Mammary epithelial cell (primary cell): ENCODE data around the gene RELN.

ENCODE experiments used
- CTCF ChIP-seq, 2 donors: IDR thresholded peaks in 1 of 2; conservative IDR thresholded peaks in 1 of 2; 2 replicates each; pipeline ENCODE4 v1.5.1; 2011 to 2012; ENCODE audit warnings: inconsistent platforms in 2 of 2, low read length in 2 of 2, mild to moderate bottlenecking in 2 of 2, control low read depth in 1 of 2, low read depth in 1 of 2; ENCODE audit not compliant: insufficient read depth in 1 of 2; ENCODE audit errors: extremely low read depth in 1 of 2
- EZH2 ChIP-seq: IDR thresholded peaks from 2 replicates; pipeline ENCODE4 v1.6.1; 2012; ENCODE audit warnings: low read length, inconsistent platforms, borderline replicate concordance

DNA sequence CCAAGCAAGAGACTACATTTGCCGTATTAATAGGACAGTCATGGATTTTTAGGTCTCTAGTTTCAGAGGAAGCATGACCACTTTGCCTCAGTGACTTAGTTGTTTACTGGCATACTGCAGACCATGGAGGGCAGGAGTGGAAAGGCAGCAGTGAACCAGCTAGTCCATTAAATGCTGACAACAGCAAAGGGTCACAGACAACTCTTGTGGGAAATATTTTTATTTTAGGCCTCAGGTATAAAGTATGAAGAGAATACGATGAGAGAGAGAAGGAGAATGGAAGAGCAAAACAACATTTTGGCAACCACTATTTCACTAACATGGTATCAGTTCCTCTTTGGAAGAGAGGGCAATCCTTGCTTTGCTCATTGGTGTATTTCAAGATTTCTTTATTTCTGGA, 118.0 kb downstream of the RELN start:
- no peak for TF ChIP-seq CTCF (conservative IDR thresholded peaks at IDR 0.05 in 1 of 2, IDR thresholded peaks at IDR 0.05 in 1 of 2; ENCODE audit: extremely low read depth in 1 of 2, insufficient read depth in 1 of 2, low read depth in 1 of 2, low read length in 2 of 2)
- TF ChIP-seq EZH2: no peak
